GM19240 (cell line): ENCODE data around the gene ASB12.
"Not testable (repeated sequence)": the region's sequence is repeated elsewhere in the genome, so short reads cannot be mapped to it uniquely, and the experiment has no call there.

ENCODE experiments used
- DNase-seq: peaks from one replicate; pipeline ENCODE4 v3.0.0; 2011; ENCODE audit warnings: low spot score; ENCODE audit not compliant: insufficient read length

Gene ASB12, protein sequence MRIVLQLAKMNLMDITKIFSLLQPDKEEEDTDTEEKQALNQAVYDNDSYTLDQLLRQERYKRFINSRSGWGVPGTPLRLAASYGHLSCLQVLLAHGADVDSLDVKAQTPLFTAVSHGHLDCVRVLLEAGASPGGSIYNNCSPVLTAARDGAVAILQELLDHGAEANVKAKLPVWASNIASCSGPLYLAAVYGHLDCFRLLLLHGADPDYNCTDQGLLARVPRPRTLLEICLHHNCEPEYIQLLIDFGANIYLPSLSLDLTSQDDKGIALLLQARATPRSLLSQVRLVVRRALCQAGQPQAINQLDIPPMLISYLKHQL

DNA sequence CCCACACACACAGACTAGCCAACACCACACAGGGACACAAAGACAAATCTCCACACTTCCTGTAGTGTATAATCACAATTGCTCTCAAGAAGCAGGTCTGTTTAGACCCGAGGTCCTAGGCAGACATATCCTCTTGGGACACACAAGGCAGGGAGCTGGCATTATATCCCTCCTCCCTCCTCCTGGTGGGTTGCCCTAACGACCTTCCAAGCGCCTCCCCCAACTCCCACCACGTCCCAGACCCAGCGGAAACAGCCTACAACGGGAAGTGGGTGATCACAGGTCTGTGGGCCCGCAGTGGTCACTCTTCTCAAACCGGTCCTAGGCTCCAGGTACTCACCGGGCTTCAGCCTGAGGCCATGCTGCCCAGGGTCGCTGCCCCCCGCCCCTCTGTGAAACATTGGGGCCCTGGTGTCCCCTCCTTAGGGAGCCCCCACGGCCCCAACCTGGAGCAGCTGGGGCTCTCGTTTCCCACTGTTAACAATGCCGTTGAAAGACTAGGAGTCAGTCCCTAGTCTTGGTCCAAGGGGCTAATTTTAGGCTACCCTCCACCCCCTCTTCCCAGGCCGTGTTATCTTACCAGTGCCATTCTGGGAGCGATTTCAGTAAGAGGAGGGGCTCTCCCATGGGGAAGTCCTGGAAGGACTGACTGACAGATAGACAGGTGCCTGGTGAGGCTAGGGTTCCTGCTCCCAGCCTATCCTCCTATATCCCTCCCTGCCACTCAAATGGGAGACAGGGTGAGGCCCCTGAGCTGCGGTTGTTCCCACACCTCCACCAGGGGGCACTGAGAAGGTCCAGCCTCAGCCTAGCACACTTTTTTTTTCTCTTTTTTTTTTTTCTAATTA lies at the start of gene ASB12:
Gene ASB12, minus strand, starts transcription at position 485 of the 848 bp plus-strand sequence. CDS start 4,957 bp downstream, outside the sequence.
- DNase-seq = no peak

DNA sequence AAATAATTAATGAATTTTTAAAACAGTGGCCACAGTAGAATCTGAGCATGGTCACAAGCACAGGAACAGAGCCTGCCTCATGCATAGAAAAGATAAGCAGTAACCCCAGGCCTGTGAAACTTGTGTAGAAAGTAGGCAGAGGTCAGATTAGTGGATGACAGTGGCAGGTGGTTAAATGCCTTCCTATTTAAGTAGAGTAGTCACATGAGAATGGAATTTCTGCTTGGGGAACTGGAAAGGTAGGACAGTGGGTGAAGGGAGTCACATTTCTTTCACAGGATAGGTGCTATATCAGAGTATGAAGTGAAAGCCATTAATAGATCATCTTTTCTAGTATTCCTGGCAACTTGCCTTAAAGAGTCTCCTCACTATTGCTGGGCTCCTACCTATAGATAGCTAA lies 34.9 kb upstream of the ASB12 start:
- no peak for DNase-seq

- DNase-seq = no peak
Observed at GRCh38 chrX:64229154-64229553, 1.3 kb downstream of the ASB12 start.

GRCh38 chrX:64218023-64218422 lies 12.4 kb downstream of the ASB12 start:
- no peak for DNase-seq

- DNase-seq = not testable (repeated sequence)
Observed at GRCh38 chrX:64213989-64214388, 16.4 kb downstream of the ASB12 start.

DNA sequence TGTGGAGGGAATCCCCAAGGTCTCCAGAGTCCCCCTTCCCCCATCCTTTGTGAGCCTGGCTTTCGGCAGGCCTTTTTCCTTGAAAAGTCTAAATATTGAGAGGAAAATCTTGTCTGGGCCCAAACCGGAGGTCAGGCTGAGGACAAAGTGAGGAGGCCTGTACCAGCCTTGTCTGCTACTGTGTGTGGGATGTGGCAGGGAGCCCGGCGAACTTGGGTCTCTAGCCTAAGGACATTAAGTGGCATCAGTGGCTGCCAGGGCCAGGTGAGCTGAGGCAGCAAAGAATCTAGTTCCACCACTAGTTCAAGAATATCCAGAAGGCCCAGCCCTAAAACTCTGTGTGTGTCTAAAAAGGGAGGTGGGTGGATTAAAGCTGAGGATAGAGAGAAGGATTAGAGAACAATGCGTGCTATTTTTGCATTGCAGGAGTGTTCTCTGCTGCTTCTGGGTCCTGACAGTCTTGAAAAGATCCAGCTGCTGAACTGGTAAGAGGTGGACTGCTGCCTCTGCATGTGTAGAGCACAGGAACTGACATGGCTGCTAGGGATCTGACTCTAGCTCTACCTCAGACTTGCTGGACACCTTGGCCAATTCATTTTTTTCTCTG lies 23.7 kb downstream of the ASB12 start:
- no peak for DNase-seq

DNA sequence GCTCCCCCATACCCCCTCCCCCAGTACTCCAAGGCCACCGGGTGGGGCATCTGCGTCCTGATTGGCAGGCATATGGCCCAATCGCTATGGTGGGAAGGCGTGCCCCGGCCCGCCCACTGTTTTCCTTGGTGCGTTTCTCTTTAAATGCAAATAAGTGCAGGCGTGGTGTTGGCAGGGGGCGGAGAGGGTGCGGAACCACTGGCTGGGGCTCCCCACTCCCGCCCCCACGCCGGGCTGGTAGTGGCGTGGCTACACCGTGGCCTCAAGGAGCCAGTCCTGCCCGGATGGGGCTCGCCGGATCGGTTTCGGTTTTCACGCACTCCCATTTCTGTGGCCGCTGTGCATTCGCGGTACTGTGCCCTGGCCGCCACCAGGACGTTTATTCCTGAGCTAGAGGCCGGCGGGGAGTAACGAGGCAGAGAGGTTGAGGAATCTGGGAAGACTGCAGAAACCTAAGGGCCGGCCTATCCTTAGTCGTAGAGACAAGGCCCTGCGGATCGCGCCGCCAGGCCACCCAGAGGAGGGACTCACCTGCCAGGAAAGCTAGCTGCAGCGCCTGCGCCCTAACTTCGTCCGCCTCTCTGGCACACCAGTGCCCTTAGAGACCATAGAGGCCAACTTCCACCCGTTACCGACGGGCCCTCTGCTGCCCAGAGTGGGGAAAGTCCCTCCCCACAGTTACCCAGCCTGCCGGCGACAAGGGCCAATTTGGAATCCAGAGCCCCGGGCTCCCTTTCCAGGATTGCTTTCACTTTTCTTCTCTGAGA lies 24.5 kb downstream of the ASB12 start:
- DNase-seq = peak; percentile 29

GRCh38 chrX:64205441-64205734 lies 25.0 kb downstream of the ASB12 start, which contains the start of gene AMER1:
Gene AMER1 (minus strand): TSS chrX:64205708. CDS start chrX:64193286, 12,422 bp downstream.
- DNase-seq = no peak

DNA sequence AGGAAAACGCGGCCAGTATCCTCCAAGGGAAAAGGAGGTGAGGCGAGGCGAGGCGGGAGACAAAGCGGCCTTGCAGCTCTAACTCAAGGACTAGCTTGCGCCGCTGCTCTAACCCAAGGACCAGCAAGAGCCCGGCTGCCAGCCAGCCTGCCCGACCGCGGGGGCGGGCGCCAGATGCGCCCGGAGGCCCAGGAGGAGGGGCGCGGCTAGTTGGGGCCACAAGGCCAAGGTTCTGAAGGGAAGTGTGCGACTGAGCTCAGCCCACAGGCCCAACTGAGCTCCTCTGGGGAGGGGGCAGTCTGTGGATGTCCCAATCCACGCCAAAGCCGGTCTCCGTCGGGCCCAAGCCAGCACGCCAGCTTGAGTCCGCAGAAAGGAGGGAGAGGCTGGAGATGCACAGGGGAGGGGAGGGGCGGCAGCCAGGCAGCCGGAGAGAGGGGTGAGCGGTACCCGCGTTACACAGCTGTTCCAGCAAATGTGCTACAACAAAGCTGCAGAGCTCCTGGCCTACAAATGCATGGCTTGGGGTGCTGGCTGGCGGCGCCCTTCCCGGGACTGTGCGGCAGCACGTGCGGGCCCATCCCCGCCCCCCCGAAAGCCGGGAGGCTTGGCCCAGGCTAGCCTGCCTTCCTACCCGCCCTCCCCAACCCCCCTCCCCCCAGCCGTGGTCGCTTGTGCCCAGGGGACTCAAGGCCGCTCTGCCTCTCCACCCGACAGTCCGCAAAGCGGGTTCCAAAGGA lies 25.5 kb downstream of the ASB12 start:
- DNase-seq = no peak

- no peak for DNase-seq
Observed at GRCh38 chrX:64204252-64204651, 26.2 kb downstream of the ASB12 start.

- DNase-seq = no peak
Observed at GRCh38 chrX:64202808-64203325, 27.5 kb downstream of the ASB12 start.

GRCh38 chrX:64198036-64198435 lies 32.4 kb downstream of the ASB12 start:
- no peak for DNase-seq

DNA sequence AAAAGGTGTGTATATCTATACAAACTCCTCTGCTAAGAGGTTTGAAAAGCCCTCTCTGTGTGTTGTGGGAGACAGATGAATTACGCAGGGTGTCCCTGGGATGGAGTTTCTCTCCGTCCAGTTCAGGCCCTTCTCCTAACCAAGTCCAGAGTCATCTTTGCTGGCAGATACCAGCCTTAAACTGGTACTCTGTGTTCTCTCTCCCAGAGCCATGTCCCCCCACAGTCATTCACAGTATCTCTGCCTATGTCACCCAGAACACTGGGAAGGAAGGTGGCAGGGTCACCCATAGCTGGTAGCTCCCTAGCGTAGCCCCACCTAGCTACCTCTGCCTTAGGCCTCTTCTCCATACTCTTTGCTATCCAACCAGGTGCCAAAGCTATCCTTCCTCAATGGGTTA lies 33.8 kb downstream of the ASB12 start:
- DNase-seq = no peak

DNA sequence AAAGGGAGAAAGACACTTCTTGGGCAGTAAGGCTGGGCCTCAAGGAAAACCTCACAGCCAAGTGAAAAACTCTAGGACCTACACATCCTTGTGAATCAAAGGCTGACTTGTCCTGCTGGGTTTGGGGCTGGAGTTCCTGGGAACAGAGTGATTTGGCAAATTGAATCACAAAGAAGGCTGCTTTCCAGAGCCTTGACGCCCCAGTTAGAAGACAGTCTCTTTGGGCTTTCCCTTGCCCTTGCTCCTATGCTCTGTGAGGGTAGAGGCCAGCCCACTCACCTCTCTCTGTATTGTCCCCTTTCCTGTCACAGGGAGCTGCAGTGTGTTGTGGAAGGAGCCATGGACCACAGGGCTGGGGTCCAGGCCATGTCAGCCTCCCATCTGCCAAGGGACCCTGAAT lies 34.5 kb downstream of the ASB12 start:
- DNase-seq = no peak

DNA sequence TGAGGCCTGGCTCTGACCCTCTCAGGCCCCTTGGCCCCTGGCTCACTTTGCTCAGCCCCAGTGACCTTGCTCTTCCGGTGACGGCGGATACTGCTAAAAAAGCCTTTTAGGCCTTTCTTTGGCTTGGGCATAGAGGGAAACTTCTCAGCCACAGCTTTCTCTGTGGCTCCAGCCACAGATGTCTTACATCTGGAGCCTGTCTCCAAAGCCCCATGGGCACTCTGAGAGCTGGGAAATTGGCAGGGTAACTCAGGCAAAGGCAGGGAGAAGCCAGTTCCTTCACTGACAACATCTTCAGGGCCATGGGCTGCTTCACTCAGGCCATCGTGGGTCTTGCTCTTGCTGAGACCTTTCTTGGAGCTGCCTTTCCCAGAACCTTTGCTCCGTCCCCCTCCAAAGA lies 37.7 kb downstream of the ASB12 start:
- no peak for DNase-seq

DNA sequence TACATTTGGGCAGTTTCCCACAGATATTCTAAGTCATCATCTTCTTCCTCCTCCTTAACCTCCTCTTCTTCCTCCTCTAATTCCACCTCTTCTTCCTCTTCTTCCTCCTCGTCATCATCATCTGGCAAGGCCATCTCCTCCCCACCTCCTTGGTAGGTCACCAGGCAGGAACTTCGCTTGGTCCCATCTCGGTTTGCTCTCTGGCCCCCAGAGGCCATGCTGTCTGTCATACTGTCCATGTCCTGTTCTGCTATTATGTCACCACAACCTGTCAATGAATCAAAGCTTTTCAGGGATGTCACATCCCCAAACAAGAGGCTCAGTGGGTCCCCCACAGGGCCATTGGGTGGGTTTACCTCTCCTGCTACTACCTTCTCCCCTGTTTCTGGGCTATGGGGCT lies 38.4 kb downstream of the ASB12 start:
- DNase-seq = no peak

GRCh38 chrX:64191281-64192010 lies 39.0 kb downstream of the ASB12 start:
- DNase-seq = no peak

DNA sequence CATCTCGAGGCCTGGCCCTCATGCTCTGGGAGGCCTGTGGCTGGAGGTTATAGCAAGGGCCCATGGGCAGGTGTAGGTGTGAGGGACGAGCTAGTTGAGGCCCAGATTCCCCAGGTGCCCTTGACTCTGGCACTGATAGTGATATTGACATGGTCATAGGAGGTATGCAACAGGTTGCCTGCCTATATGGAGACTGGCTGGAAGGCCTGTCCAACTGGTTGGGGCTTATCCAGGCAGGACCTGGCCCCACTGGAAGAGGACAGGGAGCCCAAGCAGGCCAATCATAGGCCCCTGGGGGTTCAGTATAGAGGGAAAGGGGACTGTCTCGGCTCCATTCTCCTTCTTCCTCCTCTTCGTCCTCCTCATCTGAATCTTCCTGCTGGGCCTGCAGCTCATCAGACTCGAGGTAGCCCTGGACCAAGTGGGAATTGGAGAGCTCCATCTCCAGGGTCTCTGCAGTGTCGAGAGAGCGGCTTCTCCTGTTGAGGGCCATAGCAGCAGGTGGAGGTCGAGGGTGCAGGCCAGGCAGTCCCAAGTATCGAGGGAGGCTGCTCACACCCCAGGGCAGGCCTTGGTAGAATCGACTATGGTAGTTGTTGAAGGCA lies 40.2 kb downstream of the ASB12 start:
- no peak for DNase-seq

- DNase-seq = no peak
Observed at GRCh38 chrX:64188901-64189300, 41.5 kb downstream of the ASB12 start.

GRCh38 chrX:64187762-64188150 lies 42.7 kb downstream of the ASB12 start:
- no peak for DNase-seq
